HL-60/S4 (cell line): ENCODE measurements around the gene SERPINA5.

Experiments used
- in situ Hi-C: fragments of 300-500 bp; cut with MboI; formaldehyde crosslinking; loops from 2 replicates; pipeline ENCODE4 v1.14.3; 2022; ENCODE audit warnings: low sequenced_read_pairs

The SERPINA5 gene, protein sequence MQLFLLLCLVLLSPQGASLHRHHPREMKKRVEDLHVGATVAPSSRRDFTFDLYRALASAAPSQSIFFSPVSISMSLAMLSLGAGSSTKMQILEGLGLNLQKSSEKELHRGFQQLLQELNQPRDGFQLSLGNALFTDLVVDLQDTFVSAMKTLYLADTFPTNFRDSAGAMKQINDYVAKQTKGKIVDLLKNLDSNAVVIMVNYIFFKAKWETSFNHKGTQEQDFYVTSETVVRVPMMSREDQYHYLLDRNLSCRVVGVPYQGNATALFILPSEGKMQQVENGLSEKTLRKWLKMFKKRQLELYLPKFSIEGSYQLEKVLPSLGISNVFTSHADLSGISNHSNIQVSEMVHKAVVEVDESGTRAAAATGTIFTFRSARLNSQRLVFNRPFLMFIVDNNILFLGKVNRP

GRCh38 chr14:94581127-94581999 is at the start of gene SERPINA5:
SERPINA5 (plus strand) TSS chr14:94581426; CDS start chr14:94587363, 5,937 bp downstream.
- in situ Hi-C loops: no loop called here

DNA sequence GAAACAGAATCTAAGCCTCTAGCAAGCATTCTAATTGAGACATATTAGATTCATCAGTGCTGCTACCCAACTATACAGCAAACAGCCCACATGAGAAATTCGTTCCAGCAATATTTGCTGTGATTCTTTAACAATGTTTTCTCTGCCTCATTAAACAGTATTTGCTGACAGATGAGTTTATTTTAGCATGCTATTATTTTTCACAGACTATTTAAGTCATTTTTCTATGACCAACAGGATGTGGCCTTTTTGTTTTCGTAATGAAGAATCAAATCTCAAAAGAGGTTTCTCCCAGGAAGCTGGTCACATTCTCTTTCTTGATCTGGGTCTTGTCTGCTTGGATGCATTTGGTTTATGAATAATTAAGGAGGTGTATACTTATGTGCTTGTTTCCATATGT is 48.8 kb upstream of the SERPINA5 start:
- in situ Hi-C loops: no loop called here

- in situ Hi-C loops: no loop called here
Measured at GRCh38 chr14:94535506-94535905, 45.7 kb upstream of the SERPINA5 start.

GRCh38 chr14:94536836-94537235 is 44.4 kb upstream of the SERPINA5 start:
- in situ Hi-C loops: no loop called here

- in situ Hi-C loops: no loop called here
Measured at GRCh38 chr14:94538070-94538740, 43.0 kb upstream of the SERPINA5 start.

DNA sequence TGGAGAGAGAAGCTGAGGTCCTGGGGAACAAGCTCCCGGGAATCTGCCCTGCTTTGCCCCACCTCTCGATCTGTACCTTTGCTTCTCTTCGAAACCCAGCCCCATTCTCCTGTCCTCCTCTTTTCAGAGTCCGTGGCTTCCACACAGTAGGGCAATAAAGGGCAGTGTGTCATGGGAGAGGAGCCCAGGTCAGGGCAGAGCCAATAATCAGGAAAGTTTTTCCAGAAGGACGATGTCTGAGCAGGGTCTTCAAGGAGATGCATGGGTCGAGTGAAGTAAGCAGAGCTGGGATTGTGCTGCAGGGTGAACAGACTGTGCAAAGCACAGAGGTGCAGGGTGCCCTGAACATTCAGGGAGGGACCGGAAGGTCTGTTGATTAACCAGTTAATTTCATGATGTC is 42.0 kb upstream of the SERPINA5 start:
- in situ Hi-C loops: no loop called here

GRCh38 chr14:94540031-94540794 is 41.0 kb upstream of the SERPINA5 start:
- in situ Hi-C loops: no loop called here

GRCh38 chr14:94541234-94541975 is 39.8 kb upstream of the SERPINA5 start:
- in situ Hi-C loops: no loop called here

DNA sequence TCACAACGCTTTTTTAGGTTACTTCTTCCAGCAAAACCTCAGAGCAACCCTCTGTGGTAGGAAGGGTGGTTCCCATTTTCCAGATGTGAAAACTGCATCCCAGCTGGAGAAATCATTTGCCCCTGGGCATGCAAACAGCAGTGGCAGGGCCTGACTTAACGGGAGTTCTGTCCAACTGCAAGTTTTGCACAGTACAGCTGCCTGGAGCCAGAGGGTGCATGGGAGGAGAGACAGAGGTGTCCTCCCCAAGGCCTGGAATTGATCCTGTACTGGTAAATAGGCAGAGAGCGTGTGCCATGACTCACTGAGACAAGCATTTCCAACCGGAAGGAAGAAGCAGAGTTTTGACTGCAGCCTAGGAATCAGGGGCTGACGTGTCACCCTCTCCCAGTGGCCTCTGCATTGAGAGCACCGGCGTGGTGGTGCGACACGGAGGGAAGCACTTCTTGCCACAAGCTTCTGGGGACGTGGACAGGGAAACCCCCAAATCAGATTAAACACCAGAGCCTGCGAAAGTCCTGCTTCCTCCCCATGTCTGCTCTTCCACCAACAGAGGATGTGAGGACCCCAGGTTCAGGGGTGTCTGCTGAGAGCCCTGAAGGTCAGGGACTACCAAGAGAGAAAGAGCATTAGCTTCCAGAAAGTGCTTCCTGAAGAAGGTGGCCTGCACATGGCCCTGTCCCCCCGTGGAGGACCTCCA is 39.0 kb upstream of the SERPINA5 start:
- in situ Hi-C loops: no loop called here

GRCh38 chr14:94542811-94543440 is 38.3 kb upstream of the SERPINA5 start:
- in situ Hi-C loops: no loop called here

DNA sequence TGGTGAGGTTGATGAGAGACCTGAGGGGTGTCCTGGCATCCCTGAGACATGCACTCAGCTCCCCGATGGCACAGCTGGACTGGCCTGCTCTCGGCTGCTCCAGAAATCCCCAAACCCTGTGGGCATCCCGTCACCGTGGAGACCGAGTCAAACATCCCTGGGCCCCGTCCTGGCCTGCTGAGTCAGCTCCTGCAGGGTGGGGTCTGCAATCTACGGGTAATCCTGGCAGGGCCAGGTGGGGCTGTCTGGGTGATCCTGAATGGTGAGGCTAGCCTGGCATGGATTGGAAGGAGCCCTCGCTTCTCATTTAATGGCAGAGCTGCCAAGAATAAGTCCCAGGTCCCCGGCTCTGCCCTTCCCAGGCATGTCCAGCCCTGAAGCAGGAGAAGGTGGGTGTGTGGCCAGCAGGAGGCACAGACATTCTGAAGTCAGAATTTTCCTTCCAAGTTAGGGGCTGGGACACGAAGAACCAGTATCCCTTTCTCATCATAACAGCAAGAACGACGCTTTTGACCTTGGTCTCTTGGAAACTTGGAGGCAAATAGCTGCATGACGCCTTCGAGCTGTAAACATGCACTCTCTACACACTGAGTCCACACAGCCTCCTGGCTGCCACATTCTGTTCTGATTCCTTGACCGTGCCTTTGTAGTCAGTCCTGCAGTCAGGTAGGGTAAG is 37.6 kb upstream of the SERPINA5 start:
- in situ Hi-C loops: no loop called here

- in situ Hi-C loops: no loop called here
Measured at GRCh38 chr14:94544726-94545125, 36.5 kb upstream of the SERPINA5 start.

GRCh38 chr14:94545131-94545841 is 35.9 kb upstream of the SERPINA5 start:
- in situ Hi-C loops: no loop called here

GRCh38 chr14:94547151-94547680 is 34.0 kb upstream of the SERPINA5 start:
- in situ Hi-C loops: no loop called here

DNA sequence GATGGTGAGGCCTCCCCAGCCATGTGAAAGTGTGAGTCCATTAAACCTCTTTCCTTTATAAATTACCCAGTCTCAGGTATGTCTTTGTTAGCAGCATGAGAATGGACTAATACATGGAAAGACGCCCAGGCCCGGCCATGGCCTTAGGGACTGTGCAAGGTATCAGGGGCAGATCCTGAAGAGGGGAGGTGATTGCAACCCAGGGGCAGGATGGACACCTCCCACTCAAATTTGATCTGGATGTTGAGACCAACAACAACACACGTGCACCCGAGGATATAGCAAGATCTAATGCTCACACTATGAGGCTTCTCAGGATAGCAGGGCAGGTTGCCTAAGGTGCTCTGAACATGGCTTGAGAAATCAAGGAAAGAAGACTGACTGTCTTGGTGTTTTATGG is 33.5 kb upstream of the SERPINA5 start:
- in situ Hi-C loops: no loop called here

GRCh38 chr14:94548131-94548998 is 32.9 kb upstream of the SERPINA5 start:
- in situ Hi-C loops: no loop called here
